GM18519 (cell line): ENCODE data around the gene IQSEC3.

Experiments used
- ATAC-seq: cut with Tn5 transposase; IDR thresholded peaks from one replicate; pipeline ENCODE4 v1.9.1; 2021; ENCODE audit warnings: mild to moderate bottlenecking, moderate library complexity; ENCODE audit not compliant: unreplicated experiment, low FRiP score

Gene IQSEC3

DNA sequence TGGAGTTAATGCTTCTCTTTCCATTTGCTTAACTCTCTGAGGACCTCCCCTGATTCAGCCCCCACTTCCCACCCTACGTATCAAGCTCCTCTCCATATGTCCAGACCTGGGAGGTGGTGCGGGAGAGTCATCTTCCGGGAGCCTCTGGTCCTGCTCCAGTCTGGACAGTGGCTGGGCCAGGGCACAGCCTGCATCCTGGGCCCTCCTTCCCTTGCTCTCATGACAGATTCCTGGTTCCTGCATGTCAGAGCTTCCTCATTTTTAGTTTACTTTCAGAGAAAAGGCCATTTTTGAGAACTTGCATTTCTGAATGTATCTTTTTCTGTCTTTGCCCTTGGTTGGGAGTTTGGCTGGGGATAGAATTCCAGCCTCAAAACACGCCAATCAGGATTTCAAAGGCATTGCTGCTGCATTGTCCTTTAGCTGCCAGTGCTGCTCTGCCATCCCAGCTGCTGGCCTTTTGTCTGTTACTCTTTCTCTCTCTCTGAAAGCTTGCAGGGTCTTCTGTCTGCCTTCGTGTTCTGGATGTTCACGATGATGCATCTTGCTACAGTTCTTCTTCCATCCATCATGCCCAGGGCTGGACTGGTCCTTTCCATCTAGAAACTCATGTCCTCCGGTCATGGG lies 92.7 kb downstream of the IQSEC3 start:
- no peak for ATAC-seq

- no peak for ATAC-seq
Measured at GRCh38 chr12:160858-161257, 94.3 kb downstream of the IQSEC3 start.

- ATAC-seq = no peak
Measured at GRCh38 chr12:161823-162222, 95.3 kb downstream of the IQSEC3 start.

DNA sequence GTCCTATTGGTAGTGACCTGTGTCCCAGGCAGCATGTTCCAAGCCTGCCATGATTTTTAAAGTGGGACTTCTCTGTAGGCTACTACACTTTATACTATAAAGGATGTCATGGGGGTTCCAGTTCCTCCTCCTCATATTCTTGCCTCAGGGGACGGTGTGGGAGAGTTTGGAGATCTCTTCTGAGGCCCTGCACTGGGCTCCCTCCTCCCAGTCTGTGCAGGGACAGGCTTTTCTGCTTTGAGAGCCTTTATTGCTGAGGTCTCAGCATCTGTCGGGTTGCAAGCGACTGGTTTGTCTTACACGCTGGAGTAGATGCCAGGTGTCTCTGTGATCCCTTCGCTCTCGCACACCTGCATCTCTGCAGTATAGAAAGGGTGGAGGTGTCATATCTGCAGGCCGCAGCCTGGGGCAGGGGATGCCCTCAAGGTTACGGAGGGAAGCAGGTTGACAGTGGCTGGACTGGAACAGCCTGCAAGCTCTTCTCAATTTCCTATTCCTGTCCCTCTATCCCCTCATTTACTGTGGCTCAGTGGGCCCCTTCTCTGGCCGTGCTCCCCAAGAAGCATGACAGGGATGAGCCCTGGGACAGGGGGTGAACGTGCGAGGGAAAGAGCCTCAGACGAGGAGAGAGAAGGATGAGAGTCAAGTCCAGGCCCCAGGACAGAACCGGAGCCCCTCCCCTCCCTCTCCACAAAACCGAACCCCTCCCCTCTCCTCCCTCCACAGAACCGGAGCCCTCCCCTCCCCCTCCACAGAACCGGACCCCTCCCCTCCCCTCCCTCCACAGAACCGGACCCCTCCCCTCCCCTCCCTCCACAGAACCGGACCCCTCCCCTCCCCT lies 96.1 kb downstream of the IQSEC3 start:
- no peak for ATAC-seq

DNA sequence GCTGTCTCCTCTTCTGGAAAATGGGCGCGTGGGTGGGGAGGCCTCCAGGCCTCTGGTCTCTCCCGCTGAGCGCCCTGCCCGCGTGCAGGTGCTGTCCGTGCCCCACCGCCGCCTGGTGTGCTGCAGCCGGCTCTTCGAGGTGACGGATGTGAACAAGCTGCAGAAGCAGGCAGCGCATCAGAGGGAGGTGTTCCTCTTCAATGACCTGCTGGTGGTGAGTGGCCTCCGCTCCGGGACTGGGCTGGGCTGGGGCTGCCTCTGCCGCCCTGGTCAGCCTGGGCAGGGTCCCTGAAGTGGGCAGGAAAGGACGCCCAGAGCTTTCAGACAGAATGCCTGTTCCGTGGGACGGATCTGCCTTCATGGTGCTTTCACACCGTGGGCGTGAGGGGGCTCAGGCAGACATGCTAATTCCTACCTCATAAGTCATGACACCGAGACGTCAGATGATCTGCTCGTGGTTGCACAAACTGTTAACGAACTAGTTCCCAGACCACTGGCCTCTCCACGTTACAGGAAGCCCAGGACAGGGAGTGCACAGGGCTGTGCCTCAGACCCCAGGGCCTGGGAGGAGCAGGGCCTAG lies 96.9 kb downstream of the IQSEC3 start:
- no peak for ATAC-seq

DNA sequence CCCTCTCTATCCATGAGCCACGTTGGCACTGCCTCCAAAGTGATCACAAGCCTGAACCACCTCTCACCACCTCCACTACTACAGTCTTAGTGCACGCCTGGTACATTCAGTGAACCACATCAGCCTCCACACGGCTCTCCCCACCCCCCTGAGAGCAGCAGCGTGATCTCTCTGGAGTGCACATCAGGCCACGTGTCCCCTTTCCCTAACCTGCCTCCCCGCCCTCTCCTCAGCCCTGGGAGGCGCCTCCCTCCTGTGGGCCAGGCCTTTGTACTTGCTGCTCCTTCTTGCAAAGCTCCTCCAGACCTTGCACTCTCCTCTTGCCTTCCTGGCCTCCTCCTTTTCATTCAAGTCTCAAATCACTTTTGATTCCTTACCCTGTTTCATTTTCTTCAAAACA lies 97.6 kb downstream of the IQSEC3 start:
- no peak for ATAC-seq

DNA sequence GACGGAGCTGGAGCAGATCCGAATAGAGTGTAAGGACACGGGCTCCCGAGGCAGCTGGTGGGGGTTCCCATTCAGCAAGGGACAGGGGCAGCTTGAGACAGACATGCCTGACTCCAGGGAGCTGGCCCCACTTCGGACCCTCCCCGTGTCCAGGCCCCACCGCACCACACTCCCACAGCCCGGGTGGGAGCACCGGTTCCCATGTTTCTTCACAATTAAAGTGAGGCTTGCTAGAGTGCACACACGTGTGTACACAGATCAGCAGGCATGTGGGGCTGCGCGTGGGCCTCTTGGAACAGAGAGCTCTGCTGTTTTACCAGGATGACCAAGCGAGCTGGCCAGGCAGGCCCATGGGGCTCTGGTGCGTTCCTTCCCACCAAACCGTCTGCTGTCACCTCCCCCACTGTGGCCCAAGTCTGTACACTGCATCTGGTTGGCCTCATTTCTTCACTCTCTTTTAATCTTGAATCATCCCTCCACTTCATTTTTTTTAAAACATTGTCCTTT lies 99.3 kb downstream of the IQSEC3 start:
- no peak for ATAC-seq

- ATAC-seq = no peak
Measured at GRCh38 chr12:166425-167075, 100.0 kb downstream of the IQSEC3 start.

- ATAC-seq = no peak
Measured at GRCh38 chr12:167959-168600, 101.5 kb downstream of the IQSEC3 start.

- no peak for ATAC-seq
Measured at GRCh38 chr12:168763-169525, 102.4 kb downstream of the IQSEC3 start.

- no peak for ATAC-seq
Measured at GRCh38 chr12:169528-170370, 103.2 kb downstream of the IQSEC3 start.

DNA sequence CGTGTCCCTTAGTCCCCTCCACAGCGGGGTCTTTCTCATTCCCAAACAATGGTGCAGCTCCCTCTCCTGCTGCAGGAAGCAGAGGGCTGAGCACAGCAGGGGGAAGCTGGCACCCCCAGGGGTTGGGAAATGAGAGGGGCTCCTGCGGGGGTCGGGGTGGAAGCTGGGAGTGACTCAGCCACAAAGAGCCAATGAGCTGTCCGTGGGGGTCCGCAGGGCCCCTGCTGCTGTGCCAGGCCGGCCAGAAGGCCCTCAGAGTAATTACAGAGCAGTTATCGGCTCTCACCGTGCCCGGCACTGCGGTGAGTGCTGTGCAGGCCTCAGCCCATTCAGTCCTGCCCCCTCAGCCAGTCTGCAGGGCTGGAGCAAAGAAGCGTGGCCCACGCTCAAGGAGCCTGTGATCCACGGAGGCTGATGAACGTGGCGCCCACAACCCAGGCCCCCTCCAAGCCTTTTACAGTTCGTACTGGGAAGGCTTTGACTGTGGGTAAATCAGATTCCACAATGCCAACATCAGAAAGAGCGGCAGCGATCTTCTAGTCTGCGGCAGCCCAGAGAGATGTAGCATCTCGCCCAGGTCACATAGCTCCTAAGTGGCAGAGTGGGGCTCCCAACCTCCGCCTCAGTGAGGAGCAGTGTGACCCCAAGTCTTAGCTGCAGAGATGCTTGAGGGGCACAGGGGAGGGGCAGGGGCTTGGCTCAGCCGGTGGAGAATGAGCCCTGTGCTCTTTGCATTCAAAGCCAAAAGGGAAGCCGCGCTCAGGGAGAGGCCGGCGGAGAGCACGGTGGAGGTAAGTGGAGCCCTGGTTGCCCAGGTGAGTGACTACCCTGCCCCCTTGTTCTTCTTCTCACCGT lies 104.0 kb downstream of the IQSEC3 start:
- no peak for ATAC-seq

DNA sequence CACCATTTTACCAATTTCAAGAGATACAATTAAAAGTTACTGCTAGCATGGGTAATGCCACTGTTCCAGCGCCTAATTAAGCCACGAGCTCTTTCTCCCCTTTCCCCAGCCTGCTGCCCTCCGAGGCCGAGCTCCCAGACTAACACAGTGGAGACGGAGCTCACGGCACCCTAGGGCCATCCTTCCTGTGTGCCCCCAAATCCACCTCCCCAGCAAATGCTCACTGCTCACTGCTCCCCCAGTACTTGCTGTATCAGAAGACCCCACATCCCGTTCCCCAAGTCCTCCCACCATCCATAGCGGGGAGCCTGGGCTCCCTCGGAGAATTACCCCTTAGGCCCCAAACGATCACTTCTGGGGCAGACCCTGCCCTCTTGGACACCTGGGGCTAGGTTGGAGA lies 104.7 kb downstream of the IQSEC3 start:
- ATAC-seq = no peak

DNA sequence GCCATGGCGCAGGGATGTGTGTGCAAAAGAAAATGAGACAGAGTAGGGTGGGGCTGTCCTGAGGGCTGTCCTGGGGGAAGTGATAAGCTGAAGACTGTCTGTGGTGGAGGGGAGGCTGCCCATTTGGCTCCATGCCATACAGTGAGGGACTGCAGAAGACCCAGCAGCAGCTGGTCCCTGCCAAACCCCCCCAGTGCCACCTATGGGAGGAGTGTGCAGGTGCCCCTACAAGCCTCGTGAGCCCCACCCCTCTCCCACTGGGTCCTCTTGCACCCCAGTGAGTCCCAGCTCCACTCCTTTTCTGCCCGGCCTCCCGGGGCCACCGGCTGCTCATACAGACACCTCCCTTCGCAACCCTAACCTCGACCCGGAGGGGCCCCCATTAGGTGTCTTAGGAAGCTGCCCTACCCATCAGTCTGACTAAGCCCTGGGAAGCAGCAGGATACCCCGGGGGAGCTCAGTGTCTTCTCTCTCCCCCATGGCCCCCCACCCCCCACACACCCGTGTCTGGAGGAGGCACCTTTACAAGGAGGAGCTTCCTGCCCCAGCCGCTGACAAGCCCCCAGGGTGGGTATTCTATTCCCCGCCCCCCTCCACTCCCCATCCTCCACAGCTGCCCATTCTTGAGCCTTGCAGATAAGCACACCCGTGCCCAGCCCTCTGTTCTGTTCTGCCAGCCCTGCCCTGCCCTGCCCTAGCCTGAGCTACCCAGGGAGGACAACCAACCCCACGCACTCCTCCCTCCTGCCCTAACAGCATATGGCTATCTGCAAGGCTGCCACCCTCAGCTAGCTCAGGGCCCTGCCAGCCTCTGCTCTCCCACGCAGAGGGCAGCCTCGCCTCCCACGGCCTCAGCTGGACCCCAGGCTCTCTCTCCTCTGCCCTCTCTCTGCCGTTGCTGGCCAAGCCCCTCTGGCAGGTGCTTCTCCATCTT lies 105.4 kb downstream of the IQSEC3 start:
- no peak for ATAC-seq

DNA sequence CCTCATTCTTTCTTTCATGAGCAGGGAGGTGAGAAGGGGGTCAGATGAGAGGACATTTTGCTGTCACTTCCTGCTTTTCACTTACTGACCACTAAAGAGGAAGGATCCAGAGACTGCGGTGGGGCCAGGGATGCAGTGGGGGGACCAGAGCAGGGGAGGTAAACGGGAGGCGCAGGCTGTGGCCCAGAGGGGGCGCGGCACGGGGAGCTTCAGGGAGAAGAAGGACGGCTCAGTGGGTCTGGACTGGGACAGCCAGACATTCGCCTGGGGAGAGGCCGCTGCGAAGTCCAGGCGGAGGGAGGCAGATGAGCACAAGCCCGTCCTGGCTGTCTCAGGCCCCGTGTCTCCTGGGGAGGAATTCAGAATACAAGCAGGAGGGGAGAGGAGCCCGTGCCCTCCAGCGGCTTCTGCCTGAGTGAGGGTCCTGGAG lies 106.2 kb downstream of the IQSEC3 start:
- ATAC-seq = no peak

GRCh38 chr12:174124-174523 lies 107.6 kb downstream of the IQSEC3 start:
- ATAC-seq = no peak

- no peak for ATAC-seq
Measured at GRCh38 chr12:174596-174995, 108.0 kb downstream of the IQSEC3 start.
